Fibroblast of mammary gland (primary cell): ENCODE measurements around the gene TMEM182.

Experiments used
- DNase-seq: peaks from one replicate; pipeline ENCODE4 v3.0.0-alpha.2; 2010; ENCODE audit warnings: low read depth
- H3K4me3 ChIP-seq: 2 replicates; pipeline ENCODE4 v1.5.1; 2011; ENCODE audit warnings: low read depth, mild to moderate bottlenecking, low read length, moderate library complexity; ENCODE audit not compliant: control insufficient read depth
- CTCF ChIP-seq: conservative IDR thresholded peaks from 2 replicates; pipeline ENCODE4 v1.5.1; 2011; ENCODE audit warnings: low read depth, low read length, inconsistent platforms; ENCODE audit not compliant: control insufficient read depth, insufficient read depth

TMEM182 gene

DNA sequence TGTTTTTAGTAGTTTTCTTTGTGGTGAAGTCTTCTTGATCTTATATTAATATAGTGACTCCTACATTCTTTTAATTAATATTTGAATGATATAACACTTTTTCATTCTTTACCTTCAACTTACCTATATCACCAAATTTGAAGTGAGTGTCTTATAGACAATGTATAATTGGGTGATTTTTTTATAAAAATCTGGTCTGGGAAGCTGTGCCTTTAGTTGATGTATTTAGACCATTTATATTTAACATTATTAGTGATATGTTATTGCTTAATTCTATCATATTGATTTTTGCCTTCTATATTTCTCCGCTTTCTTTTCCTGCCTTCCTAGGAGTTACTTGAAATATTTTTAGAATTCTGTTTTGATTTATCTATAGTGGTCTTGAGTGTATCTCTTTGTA, 16.4 kb downstream of the TMEM182 start:
- no peak for TF ChIP-seq CTCF
- no peak overlapping the region for H3K4me3 ChIP-seq
- DNase-seq = no peak

DNA sequence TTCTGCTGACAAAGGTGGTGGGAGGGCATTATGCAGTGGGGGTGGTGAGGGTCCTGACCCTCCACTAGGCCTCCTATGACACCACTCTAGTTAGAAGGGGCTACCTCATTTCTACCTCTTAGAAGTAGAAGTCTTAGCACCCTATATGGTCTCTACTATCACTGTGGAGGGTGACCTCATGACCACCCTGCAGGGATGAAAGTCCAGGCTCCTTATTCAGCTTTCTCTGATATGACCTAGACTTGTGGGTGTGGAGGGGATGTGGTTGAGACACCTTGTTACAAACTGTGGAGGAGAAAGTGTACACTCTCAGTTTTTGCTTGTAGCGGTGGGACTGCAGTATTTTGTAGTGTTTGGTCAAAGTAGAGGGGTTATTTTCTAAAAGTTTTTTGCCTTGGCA, 18.6 kb downstream of the TMEM182 start:
- TF ChIP-seq CTCF = no peak
- no peak for DNase-seq
- H3K4me3 ChIP-seq = no peak overlapping the region

DNA sequence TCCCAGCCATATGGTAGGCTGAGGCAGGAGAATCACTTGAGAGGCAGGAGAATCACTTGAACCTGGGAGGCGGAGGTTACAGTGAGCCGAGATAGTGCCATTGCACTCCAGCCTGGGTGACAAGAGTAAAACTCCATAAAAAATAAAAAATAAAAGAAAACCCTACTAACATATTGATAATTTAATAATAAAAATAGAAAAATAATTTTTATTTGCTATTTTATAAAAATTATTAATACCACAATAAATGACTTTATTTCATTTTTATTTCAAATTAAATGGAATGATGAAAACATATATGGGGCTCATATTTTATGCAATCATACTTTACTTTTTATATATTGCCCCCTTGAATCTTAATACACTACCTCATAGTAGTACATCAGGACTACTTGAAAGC, 20.4 kb downstream of the TMEM182 start:
- TF ChIP-seq CTCF = no peak
- no peak overlapping the region for H3K4me3 ChIP-seq
- DNase-seq = no peak

GRCh38 chr2:102782933-102783332, 21.1 kb downstream of the TMEM182 start:
- no peak for TF ChIP-seq CTCF
- DNase-seq = no peak
- no peak overlapping the region for H3K4me3 ChIP-seq

DNA sequence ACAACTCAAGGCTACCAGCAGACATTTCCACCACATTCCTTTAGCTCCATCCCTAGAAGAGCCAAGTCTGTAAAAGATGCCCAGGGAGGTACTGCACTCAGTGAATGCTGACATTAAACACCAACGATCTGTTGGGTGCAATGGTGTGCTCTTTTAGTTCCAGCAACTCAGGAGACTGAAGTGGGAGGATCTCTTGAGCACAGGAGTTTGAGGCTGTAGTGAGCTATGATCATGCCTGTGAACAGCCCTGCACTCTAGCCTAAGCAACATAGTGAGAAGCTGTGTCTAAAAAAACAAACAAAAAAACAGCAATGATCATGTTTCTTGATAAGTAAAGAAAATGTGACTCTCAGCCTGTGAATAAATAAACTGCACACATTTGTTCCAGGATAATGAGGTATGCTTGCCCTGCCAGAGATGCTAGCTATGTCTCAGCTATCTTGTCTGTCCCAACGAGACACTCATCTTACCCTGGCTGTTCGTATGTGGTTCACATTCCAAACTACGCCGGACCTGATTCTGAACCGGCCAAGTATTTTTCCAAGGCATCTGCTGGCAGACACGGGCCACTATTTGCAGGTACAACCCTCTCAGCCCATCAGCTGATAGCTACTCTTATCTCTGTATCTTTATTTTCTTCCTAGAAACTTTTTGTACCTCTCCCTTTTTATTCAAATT, 21.8 kb downstream of the TMEM182 start:
- no peak for TF ChIP-seq CTCF
- DNase-seq = no peak
- no peak overlapping the region for H3K4me3 ChIP-seq

GRCh38 chr2:102784940-102785339, 23.1 kb downstream of the TMEM182 start:
- H3K4me3 ChIP-seq = no peak overlapping the region
- DNase-seq = no peak
- no peak for TF ChIP-seq CTCF

- TF ChIP-seq CTCF = no peak
- DNase-seq = no peak
- H3K4me3 ChIP-seq = no peak overlapping the region
Observed at GRCh38 chr2:102788216-102788884, 26.5 kb downstream of the TMEM182 start.
